Hippocampal formation (tissue), 2 donors: ENCODE results near the gene PCDH19.
"Not testable (repeated sequence)": the region's sequence is repeated elsewhere in the genome, so short reads cannot be mapped to it uniquely, and the experiment has no call there.

Experiments
- DNase-seq, 2 donors: peaks; one replicate each; lab custom pipeline; 2025; lab: John Stamatoyannopoulos, UW

PCDH19 gene, protein sequence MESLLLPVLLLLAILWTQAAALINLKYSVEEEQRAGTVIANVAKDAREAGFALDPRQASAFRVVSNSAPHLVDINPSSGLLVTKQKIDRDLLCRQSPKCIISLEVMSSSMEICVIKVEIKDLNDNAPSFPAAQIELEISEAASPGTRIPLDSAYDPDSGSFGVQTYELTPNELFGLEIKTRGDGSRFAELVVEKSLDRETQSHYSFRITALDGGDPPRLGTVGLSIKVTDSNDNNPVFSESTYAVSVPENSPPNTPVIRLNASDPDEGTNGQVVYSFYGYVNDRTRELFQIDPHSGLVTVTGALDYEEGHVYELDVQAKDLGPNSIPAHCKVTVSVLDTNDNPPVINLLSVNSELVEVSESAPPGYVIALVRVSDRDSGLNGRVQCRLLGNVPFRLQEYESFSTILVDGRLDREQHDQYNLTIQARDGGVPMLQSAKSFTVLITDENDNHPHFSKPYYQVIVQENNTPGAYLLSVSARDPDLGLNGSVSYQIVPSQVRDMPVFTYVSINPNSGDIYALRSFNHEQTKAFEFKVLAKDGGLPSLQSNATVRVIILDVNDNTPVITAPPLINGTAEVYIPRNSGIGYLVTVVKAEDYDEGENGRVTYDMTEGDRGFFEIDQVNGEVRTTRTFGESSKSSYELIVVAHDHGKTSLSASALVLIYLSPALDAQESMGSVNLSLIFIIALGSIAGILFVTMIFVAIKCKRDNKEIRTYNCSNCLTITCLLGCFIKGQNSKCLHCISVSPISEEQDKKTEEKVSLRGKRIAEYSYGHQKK (N-terminal part only)

DNA sequence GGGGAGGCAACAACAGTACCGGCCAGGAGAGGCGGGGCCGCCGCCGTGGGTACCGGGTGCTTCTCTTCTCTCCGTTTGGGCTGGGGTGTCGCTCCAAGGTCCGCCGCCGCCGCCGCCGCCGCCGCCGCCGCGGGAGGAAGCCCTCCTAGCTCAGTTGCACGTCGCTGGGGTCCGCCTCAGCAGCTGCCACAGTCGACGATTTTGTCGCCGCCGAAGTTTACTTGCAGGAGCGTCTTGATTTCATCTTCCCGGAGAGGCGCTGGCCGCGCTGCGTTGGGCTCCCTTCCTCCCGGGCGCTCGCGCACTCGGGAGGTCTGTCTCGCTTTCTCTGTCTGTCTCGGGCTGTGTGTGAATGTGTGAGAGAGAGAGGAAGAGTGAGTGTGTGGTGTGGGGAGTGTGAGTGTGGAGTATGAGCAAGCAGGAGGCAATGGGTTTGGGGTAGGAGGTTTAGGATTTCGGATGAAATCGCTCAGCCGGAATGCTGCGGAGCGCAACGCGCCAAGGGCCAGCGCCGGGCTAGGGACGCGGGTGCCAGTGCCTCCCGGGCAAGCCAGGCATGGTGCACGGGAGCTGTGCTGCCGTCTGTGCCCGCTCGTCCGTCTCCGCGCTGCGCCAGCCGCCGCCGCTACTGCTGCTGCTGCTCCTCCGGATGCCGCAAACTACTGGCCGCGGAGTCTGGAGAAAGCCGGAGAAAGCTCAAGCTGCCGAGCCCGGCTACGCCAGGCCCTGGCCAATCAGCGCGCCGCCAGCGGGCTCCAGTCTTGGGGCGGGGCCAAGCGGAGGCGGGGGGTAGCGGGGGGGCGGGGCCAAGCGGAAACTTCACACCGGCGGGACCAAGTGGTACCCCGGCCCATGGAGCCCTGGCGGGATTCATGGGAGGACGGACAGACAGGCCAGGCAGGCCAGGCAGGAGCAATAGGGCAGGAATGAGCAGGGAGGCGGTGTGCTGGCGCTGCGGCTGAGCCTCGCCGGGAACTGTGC lies at the start of gene PCDH19:
Gene PCDH19 (minus strand): TSS at position 664 of the 981 bp plus-strand sequence. CDS start 1,676 bp downstream, outside the sequence.
- DNase-seq = peak; percentile 27 to 43

DNA sequence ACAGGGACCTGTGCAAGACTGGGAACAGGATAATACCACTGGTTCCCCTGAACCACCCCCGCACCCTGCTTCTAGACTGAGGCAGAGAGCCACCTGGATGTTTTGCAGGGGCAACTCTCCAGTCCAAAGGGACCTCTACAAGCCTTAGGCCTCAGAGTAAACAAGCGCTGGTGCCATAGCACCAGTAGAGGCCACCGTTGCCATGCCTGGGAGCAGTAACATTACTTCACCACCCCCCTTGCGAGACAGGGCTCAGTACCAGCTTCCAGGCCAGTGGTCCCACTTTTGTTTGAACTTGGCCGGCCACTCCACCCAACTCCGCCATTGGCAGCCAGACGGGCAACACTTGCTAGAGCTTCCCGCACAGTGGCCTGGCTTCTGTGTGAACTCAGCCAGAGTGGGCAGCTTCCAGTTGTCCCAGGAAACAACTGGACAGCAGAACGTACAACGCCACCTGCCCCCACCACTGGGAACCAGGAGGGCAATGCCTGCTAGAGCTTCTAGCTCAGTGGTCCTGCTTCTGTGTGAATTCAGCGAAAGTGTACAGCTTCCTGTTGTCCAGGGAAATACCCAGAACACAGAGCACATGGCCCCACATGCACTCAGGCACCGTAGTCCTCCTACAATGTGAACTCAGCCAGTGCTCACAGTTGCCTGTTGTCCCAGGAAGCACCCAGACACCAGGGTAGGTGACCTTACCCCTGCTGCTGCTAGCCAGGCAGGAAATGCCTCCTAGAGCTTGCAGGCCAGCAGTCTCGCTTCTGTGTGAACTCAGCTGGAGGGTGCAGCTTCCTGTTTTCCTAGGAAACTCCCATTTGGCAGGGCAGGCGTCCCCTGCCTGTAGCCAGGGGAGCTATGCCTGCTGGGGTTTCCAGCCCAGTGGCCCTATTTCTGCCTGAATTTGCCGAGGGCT lies 39.9 kb upstream of the PCDH19 start:
- no peak for DNase-seq

DNA sequence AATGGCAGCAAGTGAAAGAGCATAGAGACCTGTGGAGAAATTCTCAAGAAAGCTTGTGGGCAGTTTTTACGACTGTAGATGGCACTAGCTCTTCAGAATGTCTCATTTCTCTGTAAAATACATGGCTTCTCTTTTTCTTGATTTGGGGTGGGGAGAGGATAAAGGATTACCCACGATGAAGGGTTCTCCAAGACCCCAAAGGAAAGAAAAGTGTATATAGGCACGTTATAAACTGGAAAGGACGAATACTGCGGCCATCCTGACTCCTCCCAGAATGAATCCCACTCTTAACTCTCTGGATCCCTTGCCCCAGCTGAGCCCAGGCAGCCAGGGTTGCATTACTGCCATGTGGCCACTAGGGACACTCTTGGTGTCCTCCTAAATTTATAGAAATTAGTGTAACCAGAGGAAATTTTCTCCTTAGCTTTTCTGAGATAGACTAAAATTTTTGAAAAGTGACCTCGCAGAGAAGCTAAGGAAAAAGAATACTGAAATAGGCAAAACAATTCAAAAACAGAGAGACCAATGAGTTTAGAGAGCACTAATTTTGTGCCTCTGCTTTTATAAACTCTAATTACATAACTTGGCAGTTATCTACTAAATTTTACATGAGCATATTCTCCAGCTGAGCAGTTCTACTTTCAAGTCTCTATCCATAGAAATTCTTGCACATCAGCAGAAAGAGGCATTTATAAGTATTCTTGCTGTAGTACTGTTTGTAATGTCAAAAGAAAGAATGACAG lies 37.8 kb upstream of the PCDH19 start:
- peak in 1 of 2 donors; percentile 37 for DNase-seq

DNA sequence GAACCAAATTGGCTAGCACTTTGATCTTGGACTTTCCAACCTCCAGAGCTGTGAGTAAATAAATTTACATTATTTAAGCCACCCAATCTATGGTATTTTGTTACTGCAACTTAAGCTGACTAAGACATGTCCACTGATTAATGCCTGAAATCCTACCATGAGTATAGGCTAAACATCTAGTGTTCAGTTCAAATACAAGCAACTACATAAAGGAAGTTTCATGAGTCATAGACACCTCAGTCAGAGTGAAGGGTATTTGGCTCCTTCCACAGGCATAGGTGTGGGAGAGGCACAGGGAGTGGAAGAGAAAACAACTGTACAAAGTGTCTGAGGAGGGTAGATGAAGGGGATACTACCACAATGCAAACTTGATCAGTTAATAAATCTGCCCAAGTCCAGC lies 35.5 kb upstream of the PCDH19 start:
- no peak for DNase-seq

DNA sequence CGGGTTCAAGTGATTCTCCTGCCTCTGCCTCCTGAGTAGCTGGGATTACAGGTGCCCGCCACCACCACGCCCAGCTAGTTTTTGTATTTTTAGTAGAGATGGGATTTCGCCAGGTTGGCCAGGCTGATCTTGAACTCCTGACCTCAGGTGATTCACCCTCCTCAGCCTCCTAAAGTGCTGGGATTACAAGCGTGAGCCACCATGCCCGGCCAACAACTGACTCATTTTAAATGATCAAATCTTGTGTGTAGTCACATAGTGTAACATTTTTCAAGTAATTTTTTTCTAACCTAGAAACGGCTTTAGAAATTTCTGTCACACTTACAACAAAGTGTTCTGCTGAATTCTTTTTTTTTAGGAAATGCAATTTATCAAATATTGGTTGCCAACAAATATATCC lies 31.2 kb upstream of the PCDH19 start:
- DNase-seq = not testable (repeated sequence)

DNA sequence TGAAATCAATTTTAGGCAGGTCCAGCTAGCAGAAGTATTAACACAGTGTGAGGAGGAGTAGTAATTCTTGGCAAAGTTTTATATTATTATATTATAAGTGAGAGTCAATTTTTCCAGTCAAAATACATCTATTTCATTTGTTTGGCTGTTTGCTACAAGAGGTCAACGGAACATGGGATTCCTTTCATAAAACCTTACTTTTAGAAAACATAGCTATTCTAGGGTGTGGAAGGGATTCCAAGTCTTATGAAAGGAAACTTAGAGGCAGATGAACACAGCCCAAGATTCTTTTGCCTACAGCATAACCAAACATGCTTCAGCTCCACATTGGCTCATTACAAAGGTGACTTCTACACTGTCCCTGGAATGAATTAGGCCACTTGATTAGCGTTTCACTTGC lies 29.9 kb upstream of the PCDH19 start:
- no peak for DNase-seq

DNA sequence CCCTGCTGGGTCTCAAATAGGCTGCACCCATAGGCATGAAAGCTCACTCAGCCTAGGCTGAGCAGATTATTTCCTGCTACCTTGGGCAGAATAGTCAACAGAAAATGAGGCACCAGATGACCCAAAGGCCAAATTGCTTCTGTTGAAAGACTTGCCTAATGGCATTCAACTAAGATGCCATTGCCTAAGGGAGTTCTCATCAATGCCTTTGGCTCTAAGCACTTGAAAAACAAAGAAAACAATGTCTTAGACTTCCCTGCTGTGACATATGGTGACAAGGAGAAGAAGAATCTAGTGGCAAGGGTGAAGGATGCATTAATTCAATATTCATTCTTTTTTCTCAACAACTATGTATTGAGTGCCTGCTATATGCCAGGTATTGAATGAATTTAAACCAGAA lies 25.7 kb upstream of the PCDH19 start:
- DNase-seq = no peak

DNA sequence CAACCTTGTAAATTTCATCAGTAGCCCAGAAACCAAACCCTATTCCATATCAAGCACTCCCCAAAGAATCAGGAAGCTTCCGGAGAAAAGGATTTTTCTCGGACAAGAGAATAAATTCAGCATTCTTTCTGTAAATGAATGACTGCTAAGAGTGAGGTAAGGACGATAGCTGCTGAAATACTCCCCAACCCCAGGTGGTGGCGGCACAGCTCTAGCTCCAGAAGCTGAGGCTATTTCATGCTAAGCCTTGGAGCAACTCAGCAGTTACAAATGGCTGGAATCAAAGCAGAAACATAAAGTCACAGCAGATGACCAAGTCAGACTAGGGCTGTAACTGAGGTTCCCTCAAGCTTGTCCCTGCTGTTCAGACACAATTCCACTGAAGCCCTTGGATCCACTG lies 13.9 kb upstream of the PCDH19 start:
- DNase-seq = no peak

DNA sequence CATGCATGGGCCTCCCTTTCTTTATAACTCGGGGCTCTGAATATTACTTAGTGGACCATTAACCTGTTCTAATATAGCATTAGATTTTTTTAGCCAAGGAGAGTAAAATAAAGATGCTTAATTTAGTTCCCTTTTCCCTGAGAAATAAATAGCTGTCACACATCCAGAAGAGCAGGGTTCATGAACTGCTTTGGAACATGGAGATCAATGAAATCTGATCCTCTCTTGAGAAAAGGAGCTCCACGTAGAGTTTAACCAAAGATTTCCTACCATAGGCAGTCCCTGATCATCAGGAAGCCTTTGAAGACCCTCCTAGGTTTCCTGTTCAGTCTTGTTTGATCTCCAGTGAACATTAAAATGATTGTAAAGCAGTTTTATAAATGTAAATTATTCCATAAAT lies 8.5 kb upstream of the PCDH19 start:
- DNase-seq = no peak

DNA sequence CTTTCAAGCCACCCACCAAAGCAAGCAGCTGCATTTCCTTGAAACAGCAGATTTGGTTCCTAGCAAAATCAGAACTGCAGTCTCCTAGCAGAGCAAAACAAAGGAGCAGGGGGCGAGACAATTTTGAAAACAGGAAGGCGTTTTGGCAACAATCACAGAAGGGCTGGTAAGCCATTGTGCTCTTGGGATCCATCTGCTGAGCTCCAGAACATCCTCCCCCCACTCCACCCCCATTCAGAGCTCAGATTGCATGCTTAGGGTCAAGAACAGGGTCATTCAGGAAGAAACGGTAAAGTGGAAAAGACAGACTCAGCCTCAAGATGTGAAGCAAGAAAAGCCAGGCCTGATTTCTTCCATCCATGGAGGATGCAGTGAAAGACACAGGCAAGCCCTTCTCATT lies 7.6 kb upstream of the PCDH19 start:
- no peak for DNase-seq

DNA sequence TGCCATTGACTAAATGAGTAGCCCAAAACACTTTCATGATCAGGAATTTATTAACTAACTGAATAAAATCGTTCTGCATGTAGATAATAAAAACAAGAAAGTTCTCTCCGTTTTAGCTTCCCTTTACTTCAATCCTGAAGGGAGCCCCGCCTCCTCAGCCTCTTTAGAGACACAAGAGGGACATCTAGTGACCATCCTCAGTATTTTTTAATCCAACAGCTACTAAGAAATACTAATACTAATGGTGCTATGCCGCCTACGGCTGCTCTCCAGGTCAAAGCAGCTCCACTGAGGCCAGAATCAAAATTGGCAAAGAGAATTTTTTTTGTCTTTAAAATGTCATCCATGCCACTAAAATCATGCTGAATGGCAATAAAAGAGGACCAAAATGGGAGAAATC lies 3.2 kb upstream of the PCDH19 start:
- DNase-seq = peak; percentile 1 to 72

DNA sequence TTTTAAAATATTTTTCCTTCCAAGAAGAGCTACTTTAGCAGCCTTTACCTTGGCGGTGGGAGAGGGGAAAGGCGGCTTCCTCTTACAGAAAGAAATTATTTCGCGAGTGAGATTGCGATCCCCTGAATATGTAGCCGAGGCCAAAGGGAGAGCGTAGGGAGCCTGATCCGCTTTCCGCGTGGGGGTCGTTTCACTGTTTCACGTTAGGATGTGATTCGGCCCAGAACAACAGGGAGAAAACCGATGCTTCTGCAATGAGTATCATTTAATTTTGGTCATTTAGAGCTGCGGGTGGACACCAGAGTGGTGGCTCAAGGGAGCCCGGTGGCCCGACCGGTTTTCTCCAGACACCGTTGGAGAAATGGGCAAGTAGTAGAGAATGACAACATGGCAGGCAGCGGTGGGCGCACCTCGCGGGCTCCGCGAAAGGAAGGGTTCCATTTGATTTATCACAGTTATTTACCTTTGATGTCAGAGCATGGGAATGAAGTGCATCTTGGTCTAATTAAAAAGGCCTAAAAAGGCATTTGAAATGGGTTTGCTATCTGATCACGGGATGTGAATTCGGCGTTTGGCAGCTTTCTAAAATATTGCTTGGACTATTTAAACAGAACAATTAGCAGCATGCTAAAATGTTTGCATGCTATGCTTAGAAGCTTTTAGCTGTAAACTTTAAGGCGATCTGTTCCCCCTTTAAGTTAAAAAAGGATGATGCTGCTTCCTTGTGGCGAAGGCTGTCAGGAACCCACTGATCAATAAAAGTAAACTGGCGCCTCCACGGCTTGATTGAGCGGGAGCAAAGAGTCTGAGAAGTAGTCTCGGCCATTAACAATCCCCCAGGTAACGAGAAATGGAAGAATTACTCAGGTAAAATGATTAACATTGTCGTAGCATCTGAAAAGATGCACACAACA lies 2.0 kb upstream of the PCDH19 start:
- DNase-seq = peak in 1 of 2 donors; percentile 4

DNA sequence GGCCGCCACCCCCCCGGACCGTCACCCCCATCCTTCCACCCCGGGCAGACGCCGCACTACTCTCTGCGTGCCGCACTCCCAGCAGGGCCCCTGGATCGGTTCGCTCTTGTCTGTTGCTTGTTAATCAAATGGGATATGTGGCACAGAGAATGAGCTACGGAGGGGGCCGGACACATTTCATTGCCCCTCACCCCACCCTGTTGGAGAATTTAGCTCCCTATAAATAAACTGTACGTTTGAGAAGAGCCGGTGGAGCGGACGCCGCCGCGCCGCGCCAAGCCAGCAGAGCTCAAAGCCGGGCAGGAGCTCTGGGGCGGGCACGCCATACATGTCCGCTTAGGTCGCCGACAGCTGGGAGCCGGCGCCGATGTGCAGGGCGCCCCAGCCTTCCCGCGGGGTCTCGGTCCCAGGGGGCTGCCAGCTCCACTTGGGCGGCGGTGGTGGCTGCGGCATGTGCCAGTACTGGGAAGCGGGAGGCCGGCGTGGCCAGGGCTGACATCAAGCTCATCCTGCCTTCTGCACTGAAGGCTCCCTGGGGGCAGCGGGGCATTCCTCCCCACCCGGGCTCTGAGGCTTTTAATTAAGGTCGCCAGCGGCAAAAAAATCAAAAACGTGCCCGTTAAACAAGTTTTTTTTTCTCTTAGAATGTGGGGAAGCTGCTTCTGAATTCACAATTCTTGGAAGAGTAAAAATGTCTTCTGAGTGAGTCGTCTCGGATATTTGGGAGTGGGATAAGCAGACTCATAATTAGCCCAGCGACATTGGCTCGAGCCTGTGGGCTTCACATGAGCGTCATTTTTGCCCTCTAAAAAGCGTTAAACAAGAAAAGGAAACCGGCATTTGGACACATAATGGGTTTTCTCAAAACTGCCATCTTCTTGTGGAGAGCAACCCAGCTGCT lies 1.1 kb upstream of the PCDH19 start:
- no peak for DNase-seq

DNA sequence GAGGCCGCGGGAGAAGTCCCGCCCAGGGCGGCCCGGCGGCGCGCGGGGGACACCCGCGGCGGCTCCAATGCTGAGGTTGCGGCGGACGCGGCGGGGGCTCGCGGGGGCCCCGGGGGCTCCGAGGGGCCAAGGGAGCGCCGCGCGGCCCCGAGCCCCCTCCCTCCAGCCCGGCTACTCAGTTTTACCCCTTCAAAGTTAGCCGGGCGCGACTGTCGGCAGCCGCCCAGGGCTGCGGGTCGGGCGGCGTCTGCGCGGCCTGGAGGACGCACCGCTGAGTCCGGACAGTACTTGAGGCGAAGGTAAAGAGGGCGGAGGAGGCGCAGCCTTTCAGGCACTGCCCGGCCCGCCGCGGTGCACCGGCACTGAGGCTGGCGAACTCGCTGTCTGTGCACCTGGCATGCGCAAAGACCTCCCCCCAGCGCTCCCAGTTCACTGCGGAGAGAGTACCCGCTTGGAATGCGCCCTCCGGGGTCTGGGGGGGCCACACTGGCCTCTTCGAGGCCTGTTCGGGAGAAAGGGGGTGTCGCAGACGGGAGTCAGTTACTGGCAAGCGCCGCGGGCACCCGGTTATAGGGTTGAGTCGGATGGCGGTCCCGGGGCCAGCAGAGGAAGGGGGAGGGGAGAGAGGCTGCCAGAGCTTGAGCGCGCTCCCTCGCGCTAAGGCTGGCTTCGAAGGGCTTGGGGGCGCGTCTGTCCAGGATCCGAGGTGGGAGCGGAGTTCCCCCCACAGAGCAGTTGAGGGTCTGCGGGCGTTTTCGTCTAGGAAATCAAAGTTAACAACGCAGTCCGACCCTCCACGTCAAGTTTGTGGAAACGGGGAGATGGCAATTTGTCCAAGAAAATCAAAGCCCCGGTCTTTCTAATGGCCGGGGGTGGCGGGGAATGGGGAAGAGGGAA lies 1.1 kb downstream of the PCDH19 start:
- DNase-seq = no peak

DNA sequence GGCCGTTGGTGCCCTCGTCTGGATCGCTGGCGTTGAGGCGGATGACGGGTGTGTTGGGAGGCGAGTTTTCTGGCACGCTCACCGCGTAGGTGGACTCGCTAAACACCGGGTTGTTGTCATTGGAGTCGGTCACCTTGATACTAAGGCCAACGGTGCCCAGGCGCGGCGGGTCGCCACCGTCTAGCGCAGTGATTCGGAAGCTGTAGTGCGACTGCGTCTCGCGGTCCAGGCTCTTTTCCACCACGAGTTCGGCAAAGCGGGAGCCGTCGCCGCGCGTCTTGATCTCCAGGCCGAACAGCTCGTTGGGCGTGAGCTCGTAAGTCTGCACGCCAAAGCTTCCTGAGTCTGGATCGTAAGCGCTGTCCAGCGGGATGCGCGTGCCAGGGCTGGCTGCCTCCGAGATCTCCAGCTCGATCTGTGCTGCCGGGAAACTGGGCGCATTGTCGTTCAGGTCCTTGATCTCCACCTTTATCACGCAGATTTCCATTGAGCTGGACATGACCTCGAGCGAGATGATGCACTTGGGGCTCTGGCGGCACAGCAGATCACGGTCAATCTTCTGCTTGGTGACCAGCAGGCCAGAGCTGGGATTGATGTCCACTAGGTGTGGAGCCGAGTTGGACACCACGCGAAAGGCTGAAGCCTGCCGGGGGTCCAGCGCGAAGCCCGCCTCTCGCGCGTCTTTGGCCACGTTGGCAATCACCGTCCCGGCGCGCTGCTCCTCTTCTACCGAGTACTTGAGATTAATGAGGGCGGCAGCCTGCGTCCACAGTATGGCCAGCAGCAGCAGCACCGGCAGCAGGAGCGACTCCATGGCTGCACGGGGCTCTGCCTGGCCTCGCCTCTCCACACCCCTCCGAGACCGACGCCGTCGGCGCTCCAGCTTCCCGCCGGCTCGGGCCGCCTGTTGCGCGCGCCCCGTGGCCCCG lies 2.0 kb downstream of the PCDH19 start:
- DNase-seq = no peak
